ENCODE measurements around the gene DSE.

DNA sequence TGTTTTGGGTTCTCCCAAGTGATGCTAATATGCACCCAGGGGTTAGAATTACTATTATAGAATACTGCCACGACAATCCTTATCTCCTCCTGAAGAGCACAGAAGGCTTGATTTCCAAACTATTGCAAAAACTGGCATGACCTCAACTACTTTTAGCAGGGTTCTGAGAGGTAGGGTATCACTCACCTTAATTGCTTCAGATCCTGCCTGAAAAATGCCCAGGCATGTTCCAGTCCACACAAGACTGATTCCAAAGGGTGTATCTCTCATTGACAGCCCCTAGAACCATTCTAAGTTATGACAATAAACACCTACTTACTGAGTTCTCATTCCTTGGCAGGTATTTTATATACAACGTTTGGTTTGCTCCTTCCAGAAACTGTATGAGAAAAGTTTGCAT lies 5.0 kb upstream of the DSE start:
- TF ChIP-seq, protein P1, sequence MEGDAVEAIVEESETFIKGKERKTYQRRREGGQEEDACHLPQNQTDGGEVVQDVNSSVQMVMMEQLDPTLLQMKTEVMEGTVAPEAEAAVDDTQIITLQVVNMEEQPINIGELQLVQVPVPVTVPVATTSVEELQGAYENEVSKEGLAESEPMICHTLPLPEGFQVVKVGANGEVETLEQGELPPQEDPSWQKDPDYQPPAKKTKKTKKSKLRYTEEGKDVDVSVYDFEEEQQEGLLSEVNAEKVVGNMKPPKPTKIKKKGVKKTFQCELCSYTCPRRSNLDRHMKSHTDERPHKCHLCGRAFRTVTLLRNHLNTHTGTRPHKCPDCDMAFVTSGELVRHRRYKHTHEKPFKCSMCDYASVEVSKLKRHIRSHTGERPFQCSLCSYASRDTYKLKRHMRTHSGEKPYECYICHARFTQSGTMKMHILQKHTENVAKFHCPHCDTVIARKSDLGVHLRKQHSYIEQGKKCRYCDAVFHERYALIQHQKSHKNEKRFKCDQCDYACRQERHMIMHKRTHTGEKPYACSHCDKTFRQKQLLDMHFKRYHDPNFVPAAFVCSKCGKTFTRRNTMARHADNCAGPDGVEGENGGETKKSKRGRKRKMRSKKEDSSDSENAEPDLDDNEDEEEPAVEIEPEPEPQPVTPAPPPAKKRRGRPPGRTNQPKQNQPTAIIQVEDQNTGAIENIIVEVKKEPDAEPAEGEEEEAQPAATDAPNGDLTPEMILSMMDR (conservative IDR thresholded peaks at IDR 0.05), result no peak
- no peak for TF ChIP-seq EZH2 (IDR thresholded peaks at IDR 0.05; ENCODE audit: low read depth)

Data from PC-9 (cell line).